Large intestine (tissue), 3 donors: ENCODE data around the gene ACTL10. TPM values are rescaled to one million over a fixed set of nuclear protein-coding genes. Genes with fewer than 3 reads are reported as not detected.

Source experiments
- DNase-seq, 2 donors: peaks; one replicate each; pipeline versions ENCODE4 v3.0.0 to v3.0.0-alpha.2; 2013
- H3K27ac ChIP-seq: one replicate; pipeline ENCODE4 v1.5.1; 2013; ENCODE audit warnings: low read length
- H3K27me3 ChIP-seq: 2 replicates; pipeline ENCODE4 v1.6.1; 2013; ENCODE audit warnings: low read length; ENCODE audit not compliant: control insufficient read depth, insufficient read depth
- H3K36me3 ChIP-seq: 2 replicates; pipeline ENCODE4 v1.6.1; 2013; ENCODE audit warnings: low read length; ENCODE audit not compliant: control insufficient read depth, insufficient read depth
- H3K4me1 ChIP-seq: one replicate; pipeline ENCODE4 v1.6.1; 2013; ENCODE audit warnings: low read length; ENCODE audit not compliant: control insufficient read depth, insufficient read depth
- H3K4me3 ChIP-seq: one replicate; pipeline ENCODE4 v1.5.1; 2013; ENCODE audit warnings: low read length
- H3K9me3 ChIP-seq: one replicate; pipeline ENCODE4 v1.6.1; 2013; ENCODE audit warnings: mild to moderate bottlenecking, low read depth, low read length, moderate library complexity; ENCODE audit not compliant: control insufficient read depth
- WGBS: methylation state at CpG from one replicate; pipeline ENCODE4 v1.1.5; 2013; ENCODE audit warnings: low lambda C conversion rate; ENCODE audit not compliant: insufficient coverage; 5-methylcytosine and 5-hydroxymethylcytosine counted together
- polyA plus RNA-seq: library from polyadenylated mRNA; unstranded; fragments of 120-200 nt; gene quantifications from one replicate; pipeline ENCODE4 v1.2.1, GENCODE V29; 2013

ACTL10 gene
- polyA plus RNA-seq, 1 donor = 1.4 TPM

DNA sequence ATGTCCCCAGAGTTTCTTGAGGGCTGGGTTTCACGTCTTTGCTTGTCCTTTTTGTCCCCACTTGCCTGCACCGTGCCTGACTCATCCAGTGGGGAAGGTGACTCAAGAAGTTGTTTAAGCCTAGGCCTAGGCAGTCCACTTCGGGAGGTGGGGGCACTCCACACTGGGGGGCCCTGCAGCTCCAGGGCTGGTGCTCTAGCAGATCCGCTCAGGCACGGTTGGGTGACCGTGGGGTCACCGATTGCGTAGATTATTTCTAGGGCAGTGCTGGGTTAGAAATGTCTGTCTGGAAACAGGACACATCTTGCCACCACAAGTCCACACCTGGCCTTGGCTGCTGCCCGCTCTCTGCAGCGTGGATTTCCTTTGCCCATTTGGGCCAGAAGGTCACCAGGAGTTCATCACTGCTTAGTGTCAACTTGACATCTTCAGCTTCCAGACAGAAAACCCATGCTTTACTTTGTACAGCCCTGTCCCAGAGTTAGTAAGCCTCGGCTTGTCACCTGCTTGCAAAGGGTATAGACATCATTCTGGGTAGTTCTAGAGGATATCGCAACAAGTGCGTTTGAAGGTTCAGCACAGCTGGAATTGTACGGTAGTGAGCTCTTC lies 18.2 kb upstream of the ACTL10 start:
- peaks cover 33% of the 10 kb centered on the region for H3K4me1 ChIP-seq
- WGBS = no CpG with 5 or more reads among the region's 14 CpGs
- no peak overlapping the region for H3K27ac ChIP-seq
- H3K36me3 ChIP-seq = peaks cover 40% of the 10 kb centered on the region
- no peaks in the 10 kb centered on the region for H3K27me3 ChIP-seq
- H3K9me3 ChIP-seq = no peaks in the 10 kb centered on the region
- no peak for DNase-seq
- no peak overlapping the region for H3K4me3 ChIP-seq

GRCh38 chr20:33649201-33649681 lies 17.5 kb upstream of the ACTL10 start:
- Histone ChIP-seq H3K4me1 (peaks cover 37% of the 10 kb centered on the region), H3K4me3 (no peak overlapping the region), H3K36me3 (peaks cover 35% of the 10 kb centered on the region), H3K9me3 (no peaks in the 10 kb centered on the region), H3K27ac (no peak overlapping the region), H3K27me3 (no peaks in the 10 kb centered on the region)
- WGBS = no CpG with 5 or more reads among the region's 19 CpGs
- DNase-seq = no peak

- no CpG with 5 or more reads among the region's 11 CpGs for WGBS
- DNase-seq = no peak
- Histone ChIP-seq H3K36me3 (peaks cover 27% of the 10 kb centered on the region), H3K27me3 (no peaks in the 10 kb centered on the region), H3K4me1 (peaks cover 38% of the 10 kb centered on the region), H3K9me3 (no peaks in the 10 kb centered on the region), H3K27ac (no peak overlapping the region), H3K4me3 (no peak overlapping the region)
Observed at GRCh38 chr20:33650111-33650752, 16.5 kb upstream of the ACTL10 start.

DNA sequence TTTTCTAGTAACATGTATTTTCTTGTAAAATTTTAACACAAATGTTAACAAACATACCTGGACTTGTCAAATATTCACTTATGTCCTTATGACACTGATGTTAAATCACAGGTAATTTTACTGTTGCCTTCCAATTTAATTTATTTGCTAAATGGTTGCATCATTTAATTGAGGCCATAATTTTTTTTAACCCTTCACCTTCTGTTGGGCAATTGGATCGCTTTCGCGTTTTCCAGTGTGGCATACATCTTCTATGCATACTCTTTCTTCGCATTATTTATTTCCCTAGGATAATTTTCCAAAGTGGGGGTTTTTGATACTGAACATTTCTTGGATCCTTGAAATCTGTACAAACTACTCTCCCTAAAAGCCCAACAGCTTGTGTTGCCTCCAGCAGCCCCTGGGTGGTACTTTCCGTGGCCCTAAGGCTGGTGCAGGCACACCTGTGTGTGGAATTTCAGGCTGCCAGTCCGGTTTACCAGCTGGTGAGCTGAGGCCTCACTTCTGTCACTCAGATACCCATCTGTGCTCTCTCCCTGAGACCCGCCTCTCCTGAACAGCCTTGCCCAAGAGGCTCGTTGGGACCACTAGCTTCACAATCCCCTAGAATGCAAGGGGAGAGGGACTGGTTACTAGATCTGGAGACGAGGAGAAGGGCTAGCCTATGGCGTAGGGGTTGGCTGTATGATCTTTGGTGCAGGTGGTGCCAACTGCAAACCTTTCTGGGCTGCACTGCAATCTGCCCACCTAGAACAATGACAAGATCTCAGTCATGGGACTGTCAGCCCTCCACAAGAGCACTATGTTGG lies 15.8 kb upstream of the ACTL10 start:
- Histone ChIP-seq H3K36me3 (peaks cover 20% of the 10 kb centered on the region), H3K9me3 (no peaks in the 10 kb centered on the region), H3K27ac (no peak overlapping the region), H3K27me3 (no peaks in the 10 kb centered on the region), H3K4me3 (no peak overlapping the region), H3K4me1 (peaks cover 37% of the 10 kb centered on the region)
- DNase-seq = peak in 1 of 2 donors; percentile 43
- no CpG with 5 or more reads among the region's 10 CpGs for WGBS

- H3K4me3 ChIP-seq = no peak overlapping the region
- no peaks in the 10 kb centered on the region for H3K27me3 ChIP-seq
- H3K9me3 ChIP-seq = no peaks in the 10 kb centered on the region
- H3K36me3 ChIP-seq = peaks cover 18% of the 10 kb centered on the region
- H3K4me1 ChIP-seq = peaks cover 37% of the 10 kb centered on the region
- no peak overlapping the region for H3K27ac ChIP-seq
- DNase-seq = no peak
- 100% methylated on average over 1 of the region's 13 CpGs for WGBS
Observed at GRCh38 chr20:33651562-33652048, 15.1 kb upstream of the ACTL10 start.

DNA sequence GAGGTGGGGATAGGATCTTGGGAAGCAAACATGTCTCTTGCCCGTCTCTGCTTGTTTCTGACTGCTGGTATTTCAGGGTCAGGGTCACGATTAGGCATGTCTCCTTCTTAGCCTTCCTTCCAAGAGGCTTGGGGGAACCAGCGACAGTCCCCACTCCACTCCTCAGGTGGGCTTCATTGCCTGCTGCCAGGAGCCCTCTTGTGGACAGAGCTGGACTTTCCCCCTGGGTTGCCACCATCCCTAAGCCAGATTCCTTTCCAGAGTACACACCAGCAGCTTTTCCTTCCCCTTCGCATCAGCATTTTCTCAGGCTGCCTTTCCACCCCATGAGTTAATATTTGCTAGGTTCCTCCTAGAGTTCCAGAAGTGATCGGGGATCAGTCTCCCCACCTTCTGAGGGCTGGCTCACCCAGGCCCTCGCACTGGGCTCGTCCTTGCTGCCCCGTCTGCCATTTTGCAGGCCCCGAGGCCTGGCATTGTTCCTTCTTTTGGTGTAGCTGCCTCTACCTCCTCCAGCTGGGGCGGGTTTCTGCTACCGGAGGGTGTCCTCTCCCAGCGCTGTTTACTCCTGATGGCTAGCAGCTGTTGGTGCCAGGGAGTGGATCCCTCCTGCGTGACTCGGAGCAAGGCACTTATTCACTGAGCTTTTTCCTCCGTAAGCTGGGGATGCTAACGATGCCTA lies 13.4 kb upstream of the ACTL10 start:
- H3K9me3 ChIP-seq = no peaks in the 10 kb centered on the region
- WGBS = no CpG with 5 or more reads among the region's 16 CpGs
- H3K27ac ChIP-seq = peak overlapping the region; percentile 82
- H3K4me1 ChIP-seq = peaks cover 37% of the 10 kb centered on the region
- no peaks in the 10 kb centered on the region for H3K27me3 ChIP-seq
- peak; percentile 82 to 83 for DNase-seq
- H3K36me3 ChIP-seq = peaks cover 23% of the 10 kb centered on the region
- H3K4me3 ChIP-seq = no peak overlapping the region

GRCh38 chr20:33653900-33654596 lies 12.7 kb upstream of the ACTL10 start:
- no CpG with 5 or more reads among the region's 11 CpGs for WGBS
- peaks cover 37% of the 10 kb centered on the region for H3K4me1 ChIP-seq
- peak; percentile 94 to 97 for DNase-seq
- no peaks in the 10 kb centered on the region for H3K27me3 ChIP-seq
- H3K4me3 ChIP-seq = no peak overlapping the region
- peaks cover 27% of the 10 kb centered on the region for H3K36me3 ChIP-seq
- H3K27ac ChIP-seq = peak overlapping the region; percentile 82
- H3K9me3 ChIP-seq = no peaks in the 10 kb centered on the region

GRCh38 chr20:33654680-33655161 lies 12.0 kb upstream of the ACTL10 start:
- no peaks in the 10 kb centered on the region for H3K27me3 ChIP-seq
- 50% methylated on average over 1 of the region's 14 CpGs for WGBS
- H3K4me1 ChIP-seq = peaks cover 37% of the 10 kb centered on the region
- peak overlapping the region; percentile 82 for H3K27ac ChIP-seq
- H3K9me3 ChIP-seq = peaks cover 2% of the 10 kb centered on the region
- no peak overlapping the region for H3K4me3 ChIP-seq
- DNase-seq = peak in 1 of 2 donors; percentile 57
- H3K36me3 ChIP-seq = peaks cover 34% of the 10 kb centered on the region

DNA sequence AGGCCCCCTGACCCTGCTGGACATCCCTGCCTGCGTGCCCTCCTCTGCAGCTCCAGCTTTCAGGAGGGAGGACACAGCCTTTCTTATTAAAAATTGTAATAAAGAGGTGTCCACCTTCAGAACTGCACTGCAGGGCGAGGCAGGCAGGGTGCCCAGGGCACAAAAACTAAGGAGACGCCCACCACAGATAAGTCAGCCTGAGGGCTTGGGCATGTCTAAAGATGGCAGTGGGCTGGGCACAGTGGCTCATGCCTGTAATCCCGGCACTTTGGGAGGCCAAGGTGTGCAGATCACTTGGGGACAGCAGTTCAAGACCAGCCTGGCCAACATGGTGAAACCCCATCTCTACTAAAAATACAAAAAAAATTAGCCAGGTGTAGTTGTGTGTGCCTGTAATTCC lies 11.6 kb upstream of the ACTL10 start:
- H3K27ac ChIP-seq = peak overlapping the region; percentile 82
- H3K4me3 ChIP-seq = no peak overlapping the region
- peaks cover 37% of the 10 kb centered on the region for H3K4me1 ChIP-seq
- DNase-seq = no peak
- no peaks in the 10 kb centered on the region for H3K27me3 ChIP-seq
- H3K36me3 ChIP-seq = peaks cover 38% of the 10 kb centered on the region
- H3K9me3 ChIP-seq = peaks cover 3% of the 10 kb centered on the region
- no CpG with 5 or more reads among the region's 4 CpGs for WGBS
